HUES6 (cell line): ENCODE results near the gene PDSS2.
"Not testable (repeated sequence)": the region's sequence is repeated elsewhere in the genome, so short reads cannot be mapped to it uniquely, and the experiment has no call there.

Experiments
- H3K27ac ChIP-seq: 2 replicates; pipeline ENCODE4 v1.7.0; 2013; ENCODE audit warnings: low read depth, mild to moderate bottlenecking, low read length, inconsistent platforms
- H3K27me3 ChIP-seq: 2 replicates; pipeline ENCODE4 v1.6.1; 2013; ENCODE audit warnings: low read length; ENCODE audit not compliant: control insufficient read depth, insufficient read depth
- H3K36me3 ChIP-seq: 2 replicates; pipeline ENCODE4 v1.6.1; 2013; ENCODE audit warnings: low read length; ENCODE audit not compliant: control insufficient read depth, insufficient read depth
- H3K4me1 ChIP-seq: 2 replicates; pipeline ENCODE4 v1.6.1; 2013; ENCODE audit warnings: low read length; ENCODE audit not compliant: control insufficient read depth, insufficient read depth
- H3K4me3 ChIP-seq: 2 replicates; pipeline ENCODE4 v1.5.1; 2013; ENCODE audit warnings: low read depth, low read length
- H3K9ac ChIP-seq: one replicate; pipeline ENCODE4 v1.6.1; 2013; ENCODE audit warnings: mild to moderate bottlenecking, low read length
- H3K9me3 ChIP-seq: 2 replicates; pipeline ENCODE4 v1.6.1; 2013; ENCODE audit warnings: low read depth, low read length; ENCODE audit not compliant: control insufficient read depth, insufficient read depth

Gene PDSS2

DNA sequence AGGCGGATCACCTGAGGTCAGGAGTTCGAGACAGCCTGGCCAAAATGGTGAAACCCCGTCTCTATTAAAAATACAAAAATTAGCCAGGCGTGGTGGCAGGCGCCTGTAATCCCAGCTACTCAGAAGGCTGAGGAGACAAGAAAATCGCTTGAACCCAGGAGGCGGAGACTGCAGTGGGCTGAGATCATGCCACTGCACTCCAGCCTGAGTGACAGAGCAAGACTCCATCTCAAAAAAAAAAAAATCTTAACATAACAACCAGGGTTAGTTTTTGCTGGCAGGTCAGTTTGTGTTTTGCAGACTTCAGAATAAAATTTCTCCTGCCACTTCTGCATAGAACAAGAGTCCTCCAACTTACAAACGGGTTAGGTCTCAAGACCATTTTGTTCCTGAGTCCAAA, 264.6 kb downstream of the PDSS2 start:
- H3K36me3 ChIP-seq, H3K4me1 ChIP-seq, H3K27ac ChIP-seq, H3K9ac ChIP-seq, H3K4me3 ChIP-seq, H3K27me3 ChIP-seq, H3K9me3 ChIP-seq: not testable (repeated sequence)

DNA sequence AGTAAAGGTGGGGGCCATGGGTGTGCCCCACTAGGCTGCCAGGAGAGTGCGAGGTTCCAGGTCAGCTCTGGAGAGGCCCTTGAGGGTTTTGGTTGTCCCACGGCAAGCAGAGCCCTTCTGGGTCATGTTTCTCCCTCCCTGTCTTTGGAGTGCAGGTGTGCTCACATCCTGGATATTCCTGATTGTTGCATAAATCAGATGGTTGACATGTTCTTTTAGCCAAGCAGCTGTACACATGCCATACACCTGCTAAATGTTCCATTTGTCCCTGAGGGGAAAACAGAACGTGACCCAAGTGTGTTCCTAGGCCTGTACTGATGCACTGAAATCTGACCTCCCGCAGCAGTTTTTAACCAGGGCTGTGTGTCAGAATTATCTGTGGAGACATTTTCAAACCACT, 266.5 kb downstream of the PDSS2 start:
- no peak overlapping the region for H3K9ac ChIP-seq
- H3K27me3 ChIP-seq, result no peaks in the 10 kb centered on the region
- H3K4me3 ChIP-seq, result no peak overlapping the region
- no peak overlapping the region for H3K27ac ChIP-seq
- no peaks in the 10 kb centered on the region for H3K9me3 ChIP-seq
- no peaks in the 10 kb centered on the region for H3K4me1 ChIP-seq
- H3K36me3 ChIP-seq, result no peaks in the 10 kb centered on the region

DNA sequence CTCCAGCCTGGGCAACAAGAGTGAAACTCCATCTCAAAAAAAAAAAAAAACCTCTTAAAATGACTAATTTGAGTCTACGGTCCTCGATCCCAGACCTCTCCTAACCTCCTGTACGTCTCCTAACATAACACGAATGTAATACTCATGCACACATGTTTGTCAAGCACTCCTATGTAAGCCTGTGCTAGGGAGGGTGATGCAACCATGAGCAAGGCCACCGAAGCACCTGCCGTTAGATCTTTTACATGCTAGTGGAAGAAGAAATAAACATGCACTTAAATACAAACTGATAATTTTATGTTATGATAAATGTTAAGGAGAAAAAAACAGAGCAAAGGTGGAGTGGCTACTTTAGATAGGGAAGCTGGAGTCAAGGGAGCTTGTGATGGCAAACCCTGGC, 271.7 kb downstream of the PDSS2 start:
- no peaks in the 10 kb centered on the region for H3K36me3 ChIP-seq
- H3K27me3 ChIP-seq, result no peaks in the 10 kb centered on the region
- no peak overlapping the region for H3K9ac ChIP-seq
- no peak overlapping the region for H3K4me3 ChIP-seq
- H3K27ac ChIP-seq, result no peak overlapping the region
- H3K4me1 ChIP-seq, result no peaks in the 10 kb centered on the region
- no peaks in the 10 kb centered on the region for H3K9me3 ChIP-seq

DNA sequence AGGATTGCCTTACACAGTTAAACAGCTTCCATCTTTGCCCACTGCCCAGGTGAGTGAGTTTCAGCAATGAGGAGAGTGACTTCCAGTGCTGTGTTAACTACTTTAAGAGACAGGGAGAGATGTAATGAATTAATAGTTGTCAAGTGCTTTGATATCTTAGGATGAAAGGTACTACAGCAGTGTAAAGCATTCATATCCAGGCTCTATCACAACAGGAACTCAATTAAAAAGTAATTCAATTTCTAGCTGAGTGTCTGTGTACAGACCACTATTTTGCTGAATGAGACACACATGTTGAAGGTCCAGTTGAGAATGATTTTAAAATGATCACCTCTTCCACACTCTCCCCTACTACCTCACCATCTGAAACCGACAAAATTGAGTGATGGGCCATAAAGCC, 273.3 kb downstream of the PDSS2 start:
- no peak overlapping the region for H3K4me3 ChIP-seq
- no peak overlapping the region for H3K27ac ChIP-seq
- H3K9me3 ChIP-seq, result no peaks in the 10 kb centered on the region
- no peaks in the 10 kb centered on the region for H3K36me3 ChIP-seq
- H3K9ac ChIP-seq, result no peak overlapping the region
- no peaks in the 10 kb centered on the region for H3K27me3 ChIP-seq
- no peaks in the 10 kb centered on the region for H3K4me1 ChIP-seq

DNA sequence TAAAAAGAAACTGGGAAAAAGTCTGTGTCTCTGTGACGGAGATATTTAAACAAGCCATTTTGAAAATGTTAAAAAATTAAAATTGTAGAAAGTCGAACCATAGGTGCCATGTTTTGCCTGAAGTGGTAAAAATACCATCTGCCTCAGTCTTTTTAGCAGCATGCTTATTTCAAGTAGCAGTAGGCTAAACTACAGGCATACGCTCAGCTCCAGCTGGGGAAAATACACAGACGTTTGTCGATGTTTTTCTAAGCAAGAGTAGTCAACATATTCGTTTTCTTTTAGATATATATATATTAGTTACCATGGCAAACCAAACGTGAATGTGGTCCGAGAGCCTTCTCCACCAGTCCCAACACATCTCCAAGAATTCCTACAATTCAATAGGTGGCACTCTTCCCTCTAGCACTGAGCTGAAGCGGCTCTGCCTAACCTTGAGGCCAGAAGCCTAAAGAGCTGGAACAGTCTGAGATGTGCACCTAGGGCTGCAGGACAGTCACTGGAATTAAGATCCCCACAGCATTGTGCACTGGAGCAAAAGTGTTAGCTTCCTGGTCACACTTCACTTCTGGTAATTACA, 273.9 kb downstream of the PDSS2 start:
- Histone ChIP-seq H3K4me1 (no peaks in the 10 kb centered on the region), H3K27ac (no peak overlapping the region), H3K9me3 (no peaks in the 10 kb centered on the region), H3K27me3 (no peaks in the 10 kb centered on the region), H3K36me3 (no peaks in the 10 kb centered on the region), H3K4me3 (no peak overlapping the region), H3K9ac (no peak overlapping the region)

DNA sequence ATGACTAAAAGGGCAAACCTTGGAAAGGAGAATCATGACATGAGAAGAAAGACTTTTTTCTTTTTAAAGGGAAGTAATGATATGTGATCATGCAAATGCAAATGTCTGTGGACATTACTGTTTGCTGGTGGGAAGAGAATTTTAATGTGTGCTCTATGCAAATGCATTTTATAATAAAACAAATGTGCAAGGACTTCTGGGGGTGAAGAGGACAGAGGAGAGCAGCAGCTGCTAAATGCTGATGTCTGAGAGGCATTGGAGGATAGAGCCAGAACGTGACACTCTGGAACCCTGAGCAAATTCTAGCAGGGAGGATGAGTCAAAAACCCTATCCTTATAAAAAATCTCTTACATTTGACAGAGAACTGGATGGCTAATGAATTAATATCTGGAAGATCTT, 274.9 kb downstream of the PDSS2 start:
- no peaks in the 10 kb centered on the region for H3K27me3 ChIP-seq
- no peaks in the 10 kb centered on the region for H3K9me3 ChIP-seq
- H3K36me3 ChIP-seq, result no peaks in the 10 kb centered on the region
- H3K27ac ChIP-seq, result no peak overlapping the region
- no peak overlapping the region for H3K9ac ChIP-seq
- no peak overlapping the region for H3K4me3 ChIP-seq
- H3K4me1 ChIP-seq, result no peaks in the 10 kb centered on the region

DNA sequence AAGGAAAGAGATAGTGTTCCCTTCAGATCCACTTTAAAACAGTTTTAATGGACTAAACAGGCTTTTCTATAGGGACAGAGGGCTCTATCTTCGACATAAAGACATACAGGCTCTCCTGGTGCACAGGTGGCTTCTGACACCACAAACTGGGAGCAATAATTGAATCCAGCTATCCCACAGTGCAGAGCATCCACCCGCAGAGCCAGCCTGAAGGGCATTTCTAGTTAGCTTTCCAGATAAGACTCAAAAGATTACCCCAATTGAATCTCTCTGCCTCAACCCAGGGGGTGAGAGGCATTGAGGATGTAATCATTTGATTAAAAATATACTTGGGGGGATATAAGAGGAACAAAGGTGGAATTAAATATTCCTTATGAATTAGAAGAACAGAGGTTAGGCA, 279.3 kb downstream of the PDSS2 start:
- Histone ChIP-seq H3K27ac (no peak overlapping the region), H3K9me3 (no peaks in the 10 kb centered on the region), H3K4me3 (no peak overlapping the region), H3K9ac (no peak overlapping the region), H3K36me3 (no peaks in the 10 kb centered on the region), H3K4me1 (no peaks in the 10 kb centered on the region), H3K27me3 (no peaks in the 10 kb centered on the region)

DNA sequence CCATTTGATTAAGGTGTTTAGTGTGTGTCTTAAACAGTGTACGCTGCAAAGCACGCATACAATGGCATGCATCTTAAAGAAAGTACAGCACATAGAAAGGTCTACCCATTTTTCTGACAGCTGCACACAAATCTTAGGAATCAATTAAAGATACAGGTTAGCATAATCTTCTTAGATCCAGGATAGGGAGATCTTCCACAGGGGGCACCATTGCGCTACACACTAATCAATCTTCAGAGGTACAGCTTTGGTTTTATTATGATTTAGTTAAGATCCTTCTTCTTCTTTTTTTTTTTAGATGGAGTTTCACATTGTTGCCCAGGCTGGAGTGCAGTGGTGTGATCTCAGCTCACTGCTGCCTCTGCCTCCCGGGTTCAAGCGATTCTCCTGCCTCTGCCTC, 280.4 kb downstream of the PDSS2 start:
- H3K9me3 ChIP-seq, result no peaks in the 10 kb centered on the region
- no peak overlapping the region for H3K9ac ChIP-seq
- H3K27me3 ChIP-seq, result no peaks in the 10 kb centered on the region
- no peak overlapping the region for H3K27ac ChIP-seq
- no peaks in the 10 kb centered on the region for H3K4me1 ChIP-seq
- no peak overlapping the region for H3K4me3 ChIP-seq
- no peaks in the 10 kb centered on the region for H3K36me3 ChIP-seq

DNA sequence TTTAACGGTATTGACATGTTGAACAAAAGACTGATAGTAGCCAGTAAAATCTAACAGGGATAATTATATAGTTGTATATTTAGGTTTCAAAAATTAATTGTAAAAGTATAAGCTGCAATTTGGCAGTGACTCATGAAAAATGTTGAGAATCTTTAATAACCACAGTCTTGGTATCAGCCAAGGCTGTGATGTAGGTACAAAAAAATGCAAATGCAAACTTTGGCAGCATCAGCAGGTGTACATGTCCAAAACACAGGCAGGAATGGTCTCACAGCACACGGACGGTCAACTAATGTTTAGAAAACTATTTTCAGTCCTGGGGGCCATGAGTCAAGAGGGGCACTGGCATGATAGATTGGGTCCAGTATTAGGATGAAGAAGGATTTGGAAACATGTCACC, 285.6 kb downstream of the PDSS2 start:
- no peaks in the 10 kb centered on the region for H3K4me1 ChIP-seq
- H3K9ac ChIP-seq, result no peak overlapping the region
- no peak overlapping the region for H3K27ac ChIP-seq
- no peak overlapping the region for H3K4me3 ChIP-seq
- H3K27me3 ChIP-seq, result no peaks in the 10 kb centered on the region
- no peaks in the 10 kb centered on the region for H3K36me3 ChIP-seq
- H3K9me3 ChIP-seq, result peaks cover 19% of the 10 kb centered on the region

DNA sequence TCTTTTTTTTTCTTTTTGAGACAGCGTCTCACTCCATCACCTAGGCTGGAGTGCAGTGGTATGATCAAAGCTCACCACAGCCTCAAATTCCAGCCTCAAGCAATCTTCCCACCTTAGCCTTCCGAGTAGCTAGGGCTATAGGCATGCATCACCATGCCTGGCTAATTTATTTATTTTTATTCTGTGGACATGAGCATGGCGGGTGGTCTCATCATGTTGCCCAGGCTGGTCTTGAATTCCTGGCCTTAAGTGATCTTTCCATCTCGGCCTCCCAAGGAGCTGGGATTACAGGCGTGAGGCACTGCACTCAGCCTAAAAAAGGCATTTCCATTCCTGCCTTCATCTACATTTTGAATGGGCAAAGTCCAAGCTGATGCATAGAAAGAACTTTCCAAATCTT, 287.9 kb downstream of the PDSS2 start:
- H3K27me3 ChIP-seq, result no peaks in the 10 kb centered on the region
- peaks cover 19% of the 10 kb centered on the region for H3K9me3 ChIP-seq
- no peak overlapping the region for H3K4me3 ChIP-seq
- H3K36me3 ChIP-seq, result no peaks in the 10 kb centered on the region
- no peak overlapping the region for H3K9ac ChIP-seq
- H3K27ac ChIP-seq, result no peak overlapping the region
- H3K4me1 ChIP-seq, result no peaks in the 10 kb centered on the region

DNA sequence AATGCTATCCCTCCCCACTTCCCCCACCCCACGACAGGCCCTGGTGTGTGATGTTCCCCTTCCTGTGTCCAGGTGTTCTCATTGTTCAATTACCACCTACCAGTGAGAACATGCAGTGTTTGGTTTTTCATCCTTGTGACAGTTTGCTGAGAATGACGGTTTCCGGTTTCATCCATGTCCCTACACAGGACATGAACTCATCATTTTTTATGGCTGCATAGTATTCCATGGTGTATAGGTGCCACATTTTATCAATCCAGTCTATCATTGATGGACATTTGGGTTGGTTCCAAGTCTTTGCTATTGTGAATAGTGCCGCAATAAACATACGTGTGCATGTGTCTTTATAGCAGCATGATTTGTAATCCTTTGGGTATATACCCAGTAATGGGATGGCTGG, 295.1 kb downstream of the PDSS2 start:
- not testable (repeated sequence) for H3K4me1 ChIP-seq, H3K36me3 ChIP-seq, H3K27ac ChIP-seq, H3K27me3 ChIP-seq, H3K4me3 ChIP-seq, H3K9ac ChIP-seq, H3K9me3 ChIP-seq

DNA sequence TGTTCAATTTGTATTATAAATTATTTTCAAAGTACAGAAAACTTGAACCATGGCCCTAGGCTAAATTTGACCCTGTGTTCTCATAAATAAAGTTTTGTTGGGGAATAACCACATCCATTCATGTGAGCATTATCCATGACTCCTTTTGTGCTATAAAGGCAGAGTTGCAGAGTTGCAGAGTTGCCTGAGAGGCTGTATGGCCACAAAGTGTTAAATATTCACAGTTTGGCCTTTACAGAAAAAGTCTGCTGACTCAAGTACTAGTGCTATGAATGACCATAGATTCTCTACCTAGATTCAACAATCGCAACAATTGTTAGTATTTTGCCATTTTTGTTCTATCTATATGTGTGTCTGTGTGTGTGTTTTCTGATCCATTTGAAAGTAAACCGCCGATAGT, 297.8 kb downstream of the PDSS2 start:
- H3K27ac ChIP-seq, result no peak overlapping the region
- H3K9me3 ChIP-seq, result no peaks in the 10 kb centered on the region
- no peak overlapping the region for H3K4me3 ChIP-seq
- H3K27me3 ChIP-seq, result no peaks in the 10 kb centered on the region
- H3K4me1 ChIP-seq, result peaks cover 5% of the 10 kb centered on the region; the same call in 1 of the 2 replicates
- H3K36me3 ChIP-seq, result no peaks in the 10 kb centered on the region
- no peak overlapping the region for H3K9ac ChIP-seq
